Lung (tissue), 12 donors: ENCODE data around the gene C11orf97. TPM values are rescaled to one million over a fixed set of nuclear protein-coding genes. Genes with fewer than 3 reads are reported as not detected.
"Not testable (repeated sequence)": the region's sequence is repeated elsewhere in the genome, so short reads cannot be mapped to it uniquely, and the experiment has no call there.

ENCODE experiments used
- ATAC-seq: fragments of 200-7000 bp; cut with Tn5 transposase; one replicate; pipeline ENCODE4 v1.9.1; 2020; ENCODE audit warnings: moderate number of reproducible peaks; ENCODE audit not compliant: insufficient read depth, low FRiP score
- DNase-seq, 3 donors: peaks; one replicate each; pipeline ENCODE4 v3.0.0-alpha.2; 2013 to 2017
- H3K27ac ChIP-seq, 2 donors: one replicate each; pipeline ENCODE4 v1.5.1; 2013; ENCODE audit warnings: mild to moderate bottlenecking in 2 of 2, moderate library complexity in 2 of 2, control low read depth in 1 of 2, inconsistent platforms in 1 of 2, low read depth in 1 of 2, low read length in 1 of 2
- H3K27me3 ChIP-seq, 3 donors: one replicate each; pipeline ENCODE4 v1.5.1; 2013; ENCODE audit warnings: low read length in 2 of 3; ENCODE audit not compliant: control insufficient read depth in 3 of 3, insufficient read depth in 3 of 3
- H3K36me3 ChIP-seq, 4 donors: one replicate each; pipeline ENCODE4 v1.5.1; 2013; ENCODE audit warnings: low read length in 4 of 4, mild to moderate bottlenecking in 1 of 4, moderate library complexity in 1 of 4; ENCODE audit not compliant: control insufficient read depth in 4 of 4, insufficient read depth in 4 of 4
- H3K4me1 ChIP-seq, 5 donors: one replicate each; pipeline ENCODE4 v1.5.1; 2013; ENCODE audit warnings: low read length in 5 of 5, mild to moderate bottlenecking in 2 of 5, moderate library complexity in 1 of 5; ENCODE audit not compliant: control insufficient read depth in 5 of 5, insufficient read depth in 5 of 5
- H3K4me3 ChIP-seq: one replicate; pipeline ENCODE4 v1.5.1; 2013; ENCODE audit warnings: mild to moderate bottlenecking, control low read depth, moderate library complexity
- H3K9ac ChIP-seq, 2 donors: one replicate each; pipeline ENCODE4 v1.5.1; 2013; ENCODE audit warnings: low read length in 2 of 2, control low read depth in 1 of 2; ENCODE audit not compliant: insufficient read depth in 1 of 2
- H3K9me3 ChIP-seq, 4 donors: one replicate each; pipeline ENCODE4 v1.5.1; 2013; ENCODE audit warnings: low read length in 3 of 4, mild to moderate bottlenecking in 1 of 4, moderate library complexity in 1 of 4; ENCODE audit not compliant: control insufficient read depth in 4 of 4, insufficient read depth in 3 of 4
- CTCF ChIP-seq: IDR thresholded peaks from 2 replicates; pipeline ENCODE4 v1.5.1; 2012; ENCODE audit warnings: mild to moderate bottlenecking; ENCODE audit errors: control extremely low read depth, extremely low read depth
- WGBS, 2 donors: extraction: QIAGEN DNeasy Blood & Tissue Kit; methylation state at CpG; one replicate each; pipeline ENCODE4 v1.1.7; 2013; 5-methylcytosine and 5-hydroxymethylcytosine counted together
- polyA plus RNA-seq, 2 donors: library from polyadenylated mRNA; stranded (reverse); fragments of 200-250 nt; gene quantifications; one replicate each; pipeline ENCODE4 v1.2.1, GENCODE V29; 2013
- total RNA-seq, 2 donors: library from RNA; depleted of rRNA in 1 of 2; stranded (reverse); fragments of >200 nt in 1 of 2; gene quantifications; one replicate each; pipeline ENCODE4 v1.2.1, GENCODE V29; 2014 to 2021
- donor health status: control.
- donor health status: control.
- donor health status: Bipolar disorder and iron deficiency.
- donor health status: healthy.
- donor health status: DM: yes; HTN: yes; CAD: no.

Gene C11orf97
- total and polyA plus RNA-seq, 4 donors = 4.1 to 14.7 (median 6.9) TPM

DNA sequence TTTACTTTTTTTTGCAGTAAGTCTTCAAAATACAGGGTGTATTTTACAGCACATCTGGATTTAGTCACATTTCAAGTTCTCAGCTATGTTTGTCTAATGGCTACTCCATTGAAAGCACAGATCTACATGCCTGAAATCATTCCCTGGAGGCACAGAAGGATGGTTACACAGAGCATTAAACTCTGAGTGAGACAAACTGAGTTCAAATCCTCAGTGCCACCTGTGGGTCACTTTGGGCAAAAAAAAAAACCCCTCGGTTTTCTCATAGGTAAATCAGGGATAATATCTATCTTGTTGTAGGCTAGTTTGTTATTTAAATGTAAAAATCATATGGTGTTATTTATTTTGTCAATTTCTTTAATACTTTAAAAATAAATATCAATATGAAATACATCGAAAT is 10.7 kb upstream of the C11orf97 start:
- H3K36me3 ChIP-seq = peaks cover 9 to 22% (median 20%) of the 10 kb centered on the region in 4 donors
- no peak for DNase-seq
- H3K27me3 ChIP-seq = no peaks in the 10 kb centered on the region
- H3K9ac ChIP-seq = no peak overlapping the region
- ATAC-seq = no peak
- H3K4me1 ChIP-seq = no peaks in the 10 kb centered on the region
- H3K27ac ChIP-seq = no peak overlapping the region
- no peak for TF ChIP-seq CTCF
- 81 to 86% methylated on average over 2 of the region's 2 CpGs for WGBS, 2 donors
- no peak overlapping the region for H3K4me3 ChIP-seq
- H3K9me3 ChIP-seq = no peaks in the 10 kb centered on the region

- 12 to 24% methylated on average over 3 of the region's 3 CpGs for WGBS, 2 donors
These were observed 7.5 kb upstream of the C11orf97 start for GRCh38 chr11:94504689-94505293.

DNA sequence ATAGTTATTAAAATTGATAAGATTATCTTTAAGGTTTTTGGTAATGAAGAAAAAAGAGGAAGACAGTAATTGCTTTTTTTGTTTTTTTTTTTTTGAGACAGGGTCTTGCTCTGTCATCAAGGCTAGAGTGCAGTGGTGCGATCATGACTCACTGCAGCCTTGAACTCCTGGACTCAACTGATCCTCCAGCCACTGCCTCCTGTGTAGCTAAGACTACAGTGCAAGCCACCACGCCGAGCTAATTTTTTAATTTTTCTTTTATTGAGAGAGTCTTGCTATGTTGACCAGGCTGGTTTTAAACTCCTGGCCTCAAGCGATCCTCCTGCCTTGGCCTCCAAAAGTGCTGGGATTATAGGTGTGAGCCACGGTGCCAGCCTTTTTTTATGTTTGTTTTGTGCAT is 5.7 kb upstream of the C11orf97 start:
- H3K4me3 ChIP-seq, H3K9ac ChIP-seq, H3K9me3 ChIP-seq, H3K27me3 ChIP-seq, H3K4me1 ChIP-seq, ATAC-seq, DNase-seq, H3K36me3 ChIP-seq, H3K27ac ChIP-seq: not testable (repeated sequence)
- WGBS, 2 donors = 90 to 97% methylated on average over 5 of the region's 5 CpGs

More at GRCh38 chr11:94504689-94505293, 7.5 kb upstream of the C11orf97 start:
- TF ChIP-seq CTCF = peak; percentile 42
- ATAC-seq (no peak), DNase-seq (peak in 2 of 3 donors; percentile 67)
- Histone ChIP-seq H3K36me3 (peaks cover 2 to 8% (median 6%) of the 10 kb centered on the region in 4 donors), H3K4me3 (no peak overlapping the region), H3K4me1 (no peaks in the 10 kb centered on the region), H3K9ac (no peak overlapping the region), H3K27me3 (no peaks in the 10 kb centered on the region), H3K9me3 (no peaks in the 10 kb centered on the region), H3K27ac (no peak overlapping the region)

DNA sequence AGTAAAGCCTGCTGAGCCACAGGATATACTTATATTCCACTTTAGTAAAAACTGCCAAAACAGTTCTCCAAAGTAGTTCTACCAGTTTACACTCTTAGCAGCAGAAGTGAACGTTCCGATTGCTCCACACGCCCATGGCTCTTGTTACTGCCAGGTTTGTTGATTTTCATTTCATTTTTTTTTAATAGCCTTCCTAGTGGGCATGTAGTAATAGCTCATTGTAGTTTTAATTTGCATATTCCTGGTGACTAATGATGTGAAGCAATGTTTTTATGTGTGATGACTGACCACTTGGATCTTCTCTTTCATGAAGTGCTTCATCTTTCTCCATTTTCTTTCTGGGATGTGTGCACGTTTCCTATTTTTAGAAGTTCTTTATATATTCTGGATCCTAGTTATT is 4.8 kb upstream of the C11orf97 start:
- H3K27me3 ChIP-seq = no peaks in the 10 kb centered on the region
- TF ChIP-seq CTCF = no peak
- DNase-seq (peak in 1 of 3 donors; percentile 6), ATAC-seq (no peak)
- H3K4me3 ChIP-seq = no peak overlapping the region
- H3K27ac ChIP-seq = no peak overlapping the region
- no peaks in the 10 kb centered on the region for H3K36me3 ChIP-seq
- no peak overlapping the region for H3K9ac ChIP-seq
- H3K9me3 ChIP-seq = no peaks in the 10 kb centered on the region
- WGBS, 2 donors = 52 to 63% methylated on average over 4 of the region's 4 CpGs
- H3K4me1 ChIP-seq = peaks cover 0 to 5% (median 0%) of the 10 kb centered on the region in 5 donors
